K562 (cell line): ENCODE results near the gene PPP1R3G. TPM values are rescaled to one million over a fixed set of nuclear protein-coding genes. Genes with fewer than 3 reads are reported as not detected.

ENCODE experiments used
- ATAC-seq: fragments of 200-7000 bp; cut with Tn5 transposase; 3 replicates; pipeline ENCODE4 v1.9.1; 2020; ENCODE audit warnings: moderate library complexity
- BruUV-seq: library from RNA; stranded (reverse); fragments of 400-500 nt; replicated peaks from 2 replicates; lab custom pipeline; 2021; lab: Mats Ljungman, UMichigan
- CTCF ChIA-PET: fragments of 300-600 bp; formaldehyde crosslinking; extraction: SDS; loops from one replicate; lab custom pipeline; 2021; ENCODE audit warnings: low intra/inter-chr PET ratio; lab: Yijun Ruan, JAX
- POLR2A ChIA-PET: fragments of 300-600, 350-650 bp; sonication (Branson Sonifier 250); formaldehyde crosslinking; extraction: SDS; loops from one replicate; lab custom pipeline; 2021; ENCODE audit warnings: antibody characterized with exemption, inconsistent platforms; lab: Yijun Ruan, JAX
- DNase-seq, 4 experiments: peaks; one replicate each; pipeline versions ENCODE4 v3.0.0 to v3.0.0-alpha.2; 2011 to 2018; ENCODE audit warnings: low spot score in 3 of 4, mixed read lengths in 3 of 4; ENCODE audit errors: extremely low read depth in 1 of 4
- FAIRE-seq: peaks from 2 replicates; lab custom pipeline; 2011; peaks lifted over from hg19 to GRCh38; lab: Jason Lieb, UNC
- H2AFZ ChIP-seq: 2 replicates; pipeline ENCODE4 v1.6.0; 2011; ENCODE audit warnings: low read depth, low read length, control low read depth, inconsistent platforms
- H3K27ac ChIP-seq: fragments of 200-600 bp; 3 replicates; pipeline ENCODE4 v1.8.0; 2011; ENCODE audit warnings: low read depth, mild to moderate bottlenecking, control low read depth, inconsistent platforms, low read length, moderate library complexity, mixed read lengths; ENCODE audit errors: extremely low read depth
- H3K27me3 ChIP-seq, 2 experiments: fragments of 300-600 bp in 1 of 2; 2 replicates in 1 of 2; 3 replicates in 1 of 2; pipeline versions ENCODE4 v1.6.0 to v1.8.0; 2011; ENCODE audit warnings: inconsistent platforms in 2 of 2, low read length in 2 of 2, mild to moderate bottlenecking in 1 of 2, mixed read lengths in 1 of 2, moderate library complexity in 1 of 2; ENCODE audit not compliant: control insufficient read depth in 2 of 2, insufficient read depth in 2 of 2
- H3K36me3 ChIP-seq: fragments of 300-600 bp; 3 replicates; pipeline ENCODE4 v1.8.0; 2011; ENCODE audit warnings: mild to moderate bottlenecking, low read length, inconsistent platforms; ENCODE audit not compliant: control insufficient read depth, insufficient read depth
- H3K4me1 ChIP-seq, 2 experiments: fragments of 200-600 bp in 1 of 2; replicated peaks in 1 of 2; 2 replicates in 1 of 2; 3 replicates in 1 of 2; pipeline versions ENCODE4 v1.5.1 to v1.8.0; 2011; ENCODE audit warnings: inconsistent platforms in 2 of 2, low read length in 2 of 2, mild to moderate bottlenecking in 1 of 2, mixed read lengths in 1 of 2, moderate library complexity in 1 of 2; ENCODE audit not compliant: control insufficient read depth in 2 of 2, insufficient read depth in 2 of 2
- H3K4me2 ChIP-seq: 2 replicates; pipeline ENCODE4 v1.6.1; 2011; ENCODE audit warnings: low read length, control low read depth, inconsistent platforms, mixed read lengths; ENCODE audit not compliant: insufficient read depth
- H3K4me3 ChIP-seq: fragments of 200-600 bp; sonication (generic), shearing (Covaris generic); 2 replicates; pipeline ENCODE4 v1.5.1; 2016; ENCODE audit warnings: control low read depth, inconsistent platforms
- H3K79me2 ChIP-seq: fragments of 200-600 bp; 3 replicates; pipeline ENCODE4 v1.8.0; 2011; ENCODE audit warnings: low read length, inconsistent platforms; ENCODE audit not compliant: control insufficient read depth, insufficient read depth
- H3K9ac ChIP-seq, 2 experiments: 2 replicates each; pipeline versions ENCODE4 v1.6.0 to v1.6.1; 2011; ENCODE audit warnings: low read depth in 2 of 2, low read length in 2 of 2, control low read depth in 1 of 2, inconsistent platforms in 1 of 2, mild to moderate bottlenecking in 1 of 2, mixed read lengths in 1 of 2; ENCODE audit not compliant: insufficient read depth in 1 of 2
- H3K9me1 ChIP-seq: one replicate; pipeline ENCODE4 v1.6.0; 2011; ENCODE audit warnings: inconsistent platforms, mild to moderate bottlenecking, low read length, moderate library complexity; ENCODE audit not compliant: control insufficient read depth, insufficient read depth
- H3K9me3 ChIP-seq: replicated peaks from 2 replicates; pipeline ENCODE4 v1.5.1; 2011; ENCODE audit warnings: low read depth, low read length, inconsistent platforms; ENCODE audit not compliant: control insufficient read depth, insufficient read depth
- H4K20me1 ChIP-seq: replicated peaks from 2 replicates; pipeline ENCODE4 v1.6.1; 2011; ENCODE audit warnings: low read length, inconsistent platforms, mixed read lengths; ENCODE audit not compliant: control insufficient read depth, insufficient read depth
- ADNP ChIP-seq: fragments of 200-800 bp; sonication (Bioruptor generic); IDR thresholded peaks from 2 replicates; pipeline ENCODE4 v1.6.1; 2016; ENCODE audit warnings: missing genetic modification characterization, missing compliant biosample characterization
- CBX8 ChIP-seq: fragments of 200-600 bp; sonication (generic); IDR thresholded peaks from 2 replicates; pipeline ENCODE4 v1.6.1; 2012; ENCODE audit warnings: borderline replicate concordance, mixed run types, low read depth, mild to moderate bottlenecking, moderate library complexity, mixed read lengths, low read length, control low read depth, inconsistent platforms; ENCODE audit not compliant: poor library complexity, severe bottlenecking; ENCODE audit errors: extremely low read depth
- CSDE1 ChIP-seq, 2 experiments: fragments of 450-650 bp; IDR thresholded peaks; 2 replicates each; pipeline ENCODE4 v1.6.1; 2016; ENCODE audit warnings: mild to moderate bottlenecking in 1 of 2
- FOS ChIP-seq: IDR thresholded peaks from 3 replicates; pipeline ENCODE4 v1.6.1; 2011; ENCODE audit not compliant: insufficient read length; ENCODE audit errors: extremely low read depth
- GABPB1 ChIP-seq: sonication (generic); formaldehyde crosslinking; IDR thresholded peaks from 2 replicates; pipeline ENCODE4 v1.8.0; 2022; ENCODE audit warnings: mild to moderate bottlenecking, missing genetic modification reagents
- IFI16 ChIP-seq: fragments of 250-450 bp; sonication (Bioruptor Pico); IDR thresholded peaks from 2 replicates; pipeline ENCODE4 v2.1.2; 2022; ENCODE audit warnings: mild to moderate bottlenecking, inconsistent platforms
- ILK ChIP-seq: fragments of 450-650 bp; IDR thresholded peaks from 2 replicates; pipeline ENCODE4 v1.6.1; 2016; ENCODE audit warnings: missing genetic modification characterization, low read depth, mild to moderate bottlenecking, missing compliant biosample characterization, moderate library complexity, borderline replicate concordance
- IRF2 ChIP-seq: sonication (generic); formaldehyde crosslinking; IDR thresholded peaks from 2 replicates; pipeline ENCODE4 v1.8.1; 2022; ENCODE audit warnings: mild to moderate bottlenecking, missing genetic modification reagents
- NR4A1 ChIP-seq, 2 experiments: fragments of 250-450 bp in 1 of 2; fragments of 450-650 bp in 1 of 2; sonication (Bioruptor Pico) in 1 of 2; IDR thresholded peaks; 2 replicates each; pipeline versions ENCODE4 v1.4.0 to v1.6.1; 2016 to 2020; ENCODE audit warnings: mild to moderate bottlenecking in 2 of 2, missing compliant biosample characterization in 1 of 2, missing genetic modification characterization in 1 of 2, moderate library complexity in 1 of 2
- SPI1 ChIP-seq: IDR thresholded peaks from 2 replicates; pipeline ENCODE4 v1.6.1; 2011; ENCODE audit warnings: low read depth, low read length, control low read depth, borderline replicate concordance
- ZNF695 ChIP-seq: fragments of 450-650 bp; formaldehyde crosslinking; IDR thresholded peaks from 2 replicates; pipeline ENCODE4 v1.4.0; 2020; ENCODE audit warnings: mild to moderate bottlenecking, moderate library complexity
- WGBS: fragments of 100-300 bp; shearing (Covaris generic); methylation state at CpG from one replicate; pipeline ENCODE4 v1.1.6; 2016; ENCODE audit warnings: low coverage, mixed read lengths; ENCODE audit not compliant: insufficient coverage; ENCODE audit errors: missing lambda C conversion rate; 5-methylcytosine and 5-hydroxymethylcytosine counted together
- in situ Hi-C: fragments of 300-500 bp; cut with MboI; formaldehyde crosslinking; loops from 4 replicates; pipeline ENCODE4 v1.15.0; 2018; ENCODE audit warnings: inconsistent platforms, mixed read lengths
- intact Hi-C: fragments of 100-400 bp; cut with micrococcal nuclease; formaldehyde crosslinking; loops from 2 replicates; pipeline ENCODE4 v1.14.2; 2022
- polyA plus RNA-seq, 8 experiments: library from polyadenylated mRNA; depleted of rRNA in 4 of 8; stranded (reverse) in 5 of 8; unstranded in 3 of 8; fragments of >200 nt; fragmentation: Nextera tagmentation in 2 of 8; fragmentation: Illumina TruSeq in 1 of 8; extraction: Ambion mirVana in 2 of 8; extraction: Trizol in 1 of 8; gene quantifications; 2 replicates each; pipeline versions ENCODE4 v1.2.1 to v1.2.3, GENCODE V29; 2011 to 2014; ENCODE audit warnings: inconsistent platforms in 1 of 8, missing spikeins in 1 of 8
- total RNA-seq, 7 experiments: library from RNA; depleted of rRNA in 6 of 7; stranded (reverse); fragments of >200 nt in 6 of 7; fragmentation: Illumina TruSeq in 2 of 7; extraction: Trizol in 2 of 7; gene quantifications; 2 replicates each; pipeline versions ENCODE4 v1.2.1 to v1.2.3, GENCODE V29; 2011 to 2021; ENCODE audit warnings: low replicate concordance in 1 of 7
- TF ChIP-seq, protein P1 (sequence below): sonication (generic); formaldehyde crosslinking; IDR thresholded peaks from 2 replicates; pipeline ENCODE4 v1.8.1; 2022; ENCODE audit warnings: missing genetic modification reagents
- TF ChIP-seq, protein P2 (sequence below): fragments of 250-450 bp; sonication (Bioruptor Pico); IDR thresholded peaks from 2 replicates; pipeline ENCODE4 v1.5.0; 2022; ENCODE audit warnings: mild to moderate bottlenecking

The PPP1R3G gene
- total and polyA plus RNA-seq, 9 of the 15 experiments (the other 6 are each of a cell fraction or from before 2014, with no cell fraction given): 0.01 to 0.13 (median 0.01) TPM; not detected in 4

DNA sequence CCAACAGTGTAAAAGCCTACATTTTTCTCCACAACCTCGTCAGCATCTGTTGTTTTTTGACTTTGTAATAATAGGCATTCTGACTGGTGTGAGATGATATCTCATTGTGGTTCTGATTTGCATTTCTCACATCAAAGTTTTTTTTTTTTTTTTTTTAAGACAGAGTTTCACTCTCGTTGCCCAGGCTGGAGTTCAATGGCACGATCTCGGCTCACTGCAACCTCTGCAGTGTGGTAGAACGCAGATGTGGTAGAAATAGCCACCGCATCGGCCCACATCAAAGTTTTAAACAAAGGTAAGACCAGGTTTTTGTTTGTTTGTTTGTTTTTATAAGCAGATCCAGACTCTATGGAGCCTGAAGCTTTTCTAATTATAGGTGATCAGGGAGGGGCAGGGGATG lies 12.7 kb upstream of the PPP1R3G start:
- in situ Hi-C loops: no loop called here
- H3K79me2 ChIP-seq: no peaks in the 10 kb centered on the region
- ATAC-seq (no peak), DNase-seq (no peak), FAIRE-seq (no peak)
- no peaks in the 10 kb centered on the region for H3K36me3 ChIP-seq
- no peak overlapping the region for H3K4me2 ChIP-seq
- H3K27ac ChIP-seq: no peak overlapping the region
- intact Hi-C loops: no loop called here
- WGBS: 6% methylated on average over 7 of the region's 7 CpGs
- H3K4me3 ChIP-seq: no peak overlapping the region
- CTCF ChIA-PET: no interaction called here
- H3K9me1 ChIP-seq: no peaks in the 10 kb centered on the region
- H3K4me1 ChIP-seq: no peaks in the 10 kb centered on the region
- TF ChIP-seq ZNF695 (CRISPR knock-in tag): no peak
- TF ChIP-seq CSDE1 (IDR thresholded peaks at IDR 0.05): no peak
- no peak for TF ChIP-seq IRF2 (CRISPR knock-in tag)
- TF ChIP-seq, protein P1, sequence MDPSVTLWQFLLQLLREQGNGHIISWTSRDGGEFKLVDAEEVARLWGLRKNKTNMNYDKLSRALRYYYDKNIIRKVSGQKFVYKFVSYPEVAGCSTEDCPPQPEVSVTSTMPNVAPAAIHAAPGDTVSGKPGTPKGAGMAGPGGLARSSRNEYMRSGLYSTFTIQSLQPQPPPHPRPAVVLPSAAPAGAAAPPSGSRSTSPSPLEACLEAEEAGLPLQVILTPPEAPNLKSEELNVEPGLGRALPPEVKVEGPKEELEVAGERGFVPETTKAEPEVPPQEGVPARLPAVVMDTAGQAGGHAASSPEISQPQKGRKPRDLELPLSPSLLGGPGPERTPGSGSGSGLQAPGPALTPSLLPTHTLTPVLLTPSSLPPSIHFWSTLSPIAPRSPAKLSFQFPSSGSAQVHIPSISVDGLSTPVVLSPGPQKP (CRISPR knock-in tag): no peak
- H3K9ac ChIP-seq: no peak overlapping the region
- H3K27me3 ChIP-seq: peaks cover 3 to 9% of the 10 kb centered on the region in 2 experiments; a peak in 2 of 5 replicates
- no peaks in the 10 kb centered on the region for H3K9me3 ChIP-seq
- no peaks in the 10 kb centered on the region for H4K20me1 ChIP-seq
- BruUV-seq: no TSS peak
- POLR2A ChIA-PET: interaction anchor here (0.6 kb wide), 1 partner anchor 607 kb away, joined by 3 read pairs; no protein-coding TSS in a partner anchor
- H2AFZ ChIP-seq: no peak overlapping the region

DNA sequence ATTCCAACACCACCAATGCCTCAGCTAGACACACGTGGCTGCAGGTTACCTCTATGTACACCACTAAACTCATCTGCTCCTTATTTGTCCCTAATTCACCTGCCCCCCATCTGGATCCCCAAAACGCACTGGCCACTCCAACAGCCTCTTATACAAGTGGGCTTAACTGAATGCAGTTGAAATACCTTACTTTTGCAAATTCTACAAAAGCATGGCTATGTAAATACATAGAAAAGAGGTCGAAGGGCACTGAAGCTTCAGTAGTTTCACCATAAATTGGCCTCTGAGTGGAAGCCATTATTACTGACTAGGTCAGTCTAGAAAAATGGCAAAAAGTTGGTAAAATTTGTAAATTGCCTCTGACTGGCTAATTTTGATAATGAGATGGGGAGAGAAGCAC lies 11.1 kb upstream of the PPP1R3G start:
- Histone ChIP-seq H3K36me3 (no peaks in the 10 kb centered on the region), H3K4me1 (no peaks in the 10 kb centered on the region), H2AFZ (no peak overlapping the region), H3K9me3 (no peaks in the 10 kb centered on the region), H3K4me2 (no peak overlapping the region), H3K4me3 (no peak overlapping the region), H3K79me2 (no peaks in the 10 kb centered on the region), H3K27me3 (peaks cover 3 to 9% of the 10 kb centered on the region in 2 experiments; a peak in 2 of 5 replicates), H3K9me1 (no peaks in the 10 kb centered on the region), H4K20me1 (no peaks in the 10 kb centered on the region), H3K27ac (no peak overlapping the region), H3K9ac (no peak overlapping the region)
- intact Hi-C loops: no loop called here
- in situ Hi-C loops: no loop called here
- ChIA-PET CTCF (no interaction called here), POLR2A (interaction anchor here (0.7 kb wide), 1 partner anchor 78 kb away, joined by 3 read pairs; no protein-coding TSS in a partner anchor)
- DNase-seq (no peak), ATAC-seq (no peak), FAIRE-seq (no peak)
- BruUV-seq: no TSS peak
- WGBS: 2% methylated on average over 3 of the region's 3 CpGs
- TF ChIP-seq GABPB1 (CRISPR knock-in tag): no peak
- no peak for TF ChIP-seq NR4A1 (CRISPR knock-in tag; IDR thresholded peaks at IDR 0.05)
- TF ChIP-seq NR4A1 (tag; IDR thresholded peaks at IDR 0.05): no peak
- no peak for TF ChIP-seq ILK (tag)
- TF ChIP-seq IFI16 (CRISPR knock-in tag): no peak
- no peak for TF ChIP-seq ADNP
- no peak for TF ChIP-seq SPI1
- TF ChIP-seq, protein P2, sequence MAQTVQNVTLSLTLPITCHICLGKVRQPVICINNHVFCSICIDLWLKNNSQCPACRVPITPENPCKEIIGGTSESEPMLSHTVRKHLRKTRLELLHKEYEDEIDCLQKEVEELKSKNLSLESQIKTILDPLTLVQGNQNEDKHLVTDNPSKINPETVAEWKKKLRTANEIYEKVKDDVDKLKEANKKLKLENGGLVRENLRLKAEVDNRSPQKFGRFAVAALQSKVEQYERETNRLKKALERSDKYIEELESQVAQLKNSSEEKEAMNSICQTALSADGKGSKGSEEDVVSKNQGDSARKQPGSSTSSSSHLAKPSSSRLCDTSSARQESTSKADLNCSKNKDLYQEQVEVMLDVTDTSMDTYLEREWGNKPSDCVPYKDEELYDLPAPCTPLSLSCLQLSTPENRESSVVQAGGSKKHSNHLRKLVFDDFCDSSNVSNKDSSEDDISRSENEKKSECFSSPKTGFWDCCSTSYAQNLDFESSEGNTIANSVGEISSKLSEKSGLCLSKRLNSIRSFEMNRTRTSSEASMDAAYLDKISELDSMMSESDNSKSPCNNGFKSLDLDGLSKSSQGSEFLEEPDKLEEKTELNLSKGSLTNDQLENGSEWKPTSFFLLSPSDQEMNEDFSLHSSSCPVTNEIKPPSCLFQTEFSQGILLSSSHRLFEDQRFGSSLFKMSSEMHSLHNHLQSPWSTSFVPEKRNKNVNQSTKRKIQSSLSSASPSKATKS (CRISPR knock-in tag): no peak
- TF ChIP-seq CBX8: no peak
- TF ChIP-seq FOS: no peak
